Activated effector memory CD4-positive, alpha-beta T cell treated with Interleukin-2 at 50 U/mL for 16 hours (primary cell): ENCODE measurements around the gene FCRL5.

Source experiments
- DNase-seq: peaks from one replicate; pipeline ENCODE4 v3.0.0-alpha.2; 2020

FCRL5 gene

GRCh38 chr1:157485793-157486192 lies 66.5 kb downstream of the FCRL5 start:
- no peak for DNase-seq

- DNase-seq = no peak
These were observed 67.7 kb downstream of the FCRL5 start for GRCh38 chr1:157484573-157484972.

- no peak for DNase-seq
These were observed 68.7 kb downstream of the FCRL5 start for GRCh38 chr1:157483635-157484034.

DNA sequence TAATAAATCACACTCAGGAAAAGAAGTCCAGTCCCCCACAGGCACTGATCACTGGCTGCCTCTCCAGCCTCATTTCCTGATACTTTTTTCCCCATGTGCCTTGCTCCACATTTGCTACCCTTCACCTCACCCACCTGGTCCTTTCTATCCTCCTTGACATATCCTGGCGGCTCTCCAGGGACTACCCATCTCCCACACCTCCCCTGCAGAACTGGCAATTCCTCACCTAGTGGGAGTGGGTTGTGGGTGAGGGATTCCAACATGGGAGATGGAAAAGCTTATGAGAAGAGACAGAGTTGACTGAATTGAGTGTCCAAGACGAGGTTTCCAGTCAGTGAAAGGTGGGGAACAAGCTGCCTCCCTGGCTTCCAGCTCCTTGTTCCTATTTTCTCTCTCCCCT lies 69.6 kb downstream of the FCRL5 start:
- DNase-seq = no peak

GRCh38 chr1:157482174-157482573 lies 70.1 kb downstream of the FCRL5 start:
- DNase-seq = no peak

- no peak for DNase-seq
These were observed 74.3 kb downstream of the FCRL5 start for GRCh38 chr1:157478030-157478429.

GRCh38 chr1:157477419-157477818 lies 74.9 kb downstream of the FCRL5 start:
- no peak for DNase-seq

GRCh38 chr1:157472959-157473358 lies 79.4 kb downstream of the FCRL5 start:
- no peak for DNase-seq

DNA sequence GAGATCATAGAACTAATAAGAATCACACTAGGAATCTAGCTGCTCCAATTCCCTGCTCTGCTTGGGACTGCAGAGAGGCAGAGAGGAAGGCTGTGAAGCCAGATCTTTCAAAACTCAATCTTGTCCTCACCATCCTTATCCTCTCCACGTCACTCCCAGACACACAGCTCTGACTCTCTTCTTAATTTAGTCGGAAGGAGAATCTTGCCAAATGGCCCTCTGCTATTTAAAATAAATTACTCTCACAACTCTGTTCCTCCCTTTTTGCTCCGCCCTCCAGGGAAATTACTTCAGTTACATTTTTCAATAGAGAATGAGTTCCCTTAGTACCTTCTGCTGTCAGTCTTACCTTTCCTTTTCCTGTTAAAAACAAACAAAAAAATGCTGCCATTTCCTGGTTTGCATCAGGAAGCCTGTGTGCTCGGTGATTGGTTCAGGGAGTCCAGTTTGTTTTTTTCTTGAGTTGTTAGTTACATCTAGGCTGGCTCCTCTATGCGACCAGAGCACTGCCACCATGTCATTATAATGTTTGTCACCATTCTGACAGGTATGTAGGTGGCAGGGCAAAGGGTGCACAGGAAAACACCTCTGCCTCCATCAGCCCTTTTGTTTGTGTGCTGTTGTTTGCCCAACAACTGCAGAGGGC lies 80.1 kb downstream of the FCRL5 start:
- DNase-seq = no peak

DNA sequence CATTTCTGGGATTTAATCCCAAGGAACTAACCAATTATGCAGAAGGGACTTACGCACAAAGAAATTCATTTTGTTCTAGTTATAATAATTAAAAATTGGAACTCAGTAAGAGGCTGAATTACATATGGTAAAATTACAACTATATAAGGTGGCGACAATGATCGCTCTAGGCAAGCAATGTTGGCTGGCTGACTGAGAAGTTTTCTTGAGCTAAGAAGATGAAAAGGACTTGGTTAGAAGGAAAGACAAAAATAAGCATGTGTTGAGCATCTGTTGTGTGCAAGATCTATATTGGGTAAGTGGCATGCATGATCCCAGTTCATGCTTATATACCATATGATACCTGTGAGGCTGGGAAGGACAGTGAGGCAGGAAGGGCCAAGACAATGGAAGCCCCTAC lies 80.8 kb downstream of the FCRL5 start:
- no peak for DNase-seq

DNA sequence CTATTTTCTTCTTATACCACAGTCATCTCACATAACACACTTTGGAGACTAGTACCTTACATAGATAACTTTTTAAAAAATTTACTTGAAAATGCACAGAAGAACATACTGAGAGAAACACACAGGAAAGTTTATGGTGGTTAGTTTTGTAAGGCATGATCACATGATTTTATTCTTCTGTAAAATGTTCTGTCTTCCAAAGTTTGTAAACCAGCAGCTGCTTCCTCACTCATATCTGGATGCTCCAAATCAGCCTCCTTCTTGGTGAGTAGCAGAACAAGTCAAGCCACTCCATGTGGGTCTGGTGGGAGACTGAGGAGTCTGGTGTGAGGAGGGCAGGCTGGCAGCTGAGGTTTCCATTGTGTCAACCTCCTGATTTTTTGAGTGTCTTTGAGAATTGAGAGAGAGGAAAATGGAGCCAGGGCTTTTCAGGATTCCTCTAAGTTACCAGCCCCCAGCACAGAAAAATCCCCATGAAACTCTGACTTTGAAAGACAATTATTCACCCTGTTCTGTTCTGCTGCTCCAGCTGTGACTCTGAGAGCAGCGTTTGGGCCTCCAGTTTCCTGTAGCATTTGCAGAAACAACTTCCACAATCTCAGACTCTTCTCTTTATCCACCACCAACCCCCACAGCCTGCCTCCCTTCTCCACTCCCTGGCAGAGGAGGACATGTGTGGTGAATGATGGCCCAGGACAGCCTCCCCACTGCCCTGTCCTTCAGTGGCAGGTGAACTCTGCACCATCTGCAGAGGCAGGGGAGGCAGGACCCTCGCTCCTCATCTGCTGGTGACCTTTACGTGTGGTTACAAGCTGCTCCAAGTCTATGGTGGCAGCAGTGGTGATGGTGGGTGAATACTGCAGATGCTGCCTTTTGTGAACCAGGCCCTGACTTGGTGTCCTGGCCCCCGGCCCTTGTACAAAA lies 82.3 kb downstream of the FCRL5 start:
- DNase-seq = no peak

GRCh38 chr1:157469300-157469699 lies 83.0 kb downstream of the FCRL5 start:
- no peak for DNase-seq

GRCh38 chr1:157466011-157466410 lies 86.3 kb downstream of the FCRL5 start:
- DNase-seq = no peak
